Jurkat, Clone E6-1 (cell line): ENCODE measurements around the gene GIT1.
"Not testable (repeated sequence)": the region's sequence is repeated elsewhere in the genome, so short reads cannot be mapped to it uniquely, and the experiment has no call there.

Source experiments
- DNase-seq: peaks from one replicate; pipeline ENCODE4 v3.0.0-alpha.2; 2011; ENCODE audit warnings: low read depth, low spot score
- H3K4me3 ChIP-seq: 2 replicates; pipeline ENCODE4 v1.5.1; 2011; ENCODE audit warnings: mild to moderate bottlenecking, low read length, control low read depth, moderate library complexity

GIT1 gene

GRCh38 chr17:29571883-29572681 is 17.4 kb downstream of the GIT1 start:
- DNase-seq: no peak
- no peak overlapping the region for H3K4me3 ChIP-seq

GRCh38 chr17:29571486-29571882 is 18.0 kb downstream of the GIT1 start:
- no peak overlapping the region for H3K4me3 ChIP-seq
- no peak for DNase-seq

GRCh38 chr17:29570521-29570920 is 18.9 kb downstream of the GIT1 start:
- no peak overlapping the region for H3K4me3 ChIP-seq
- DNase-seq: no peak

- no peak for DNase-seq
- H3K4me3 ChIP-seq: peak overlapping the region; percentile 79
These were observed 20.1 kb downstream of the GIT1 start for GRCh38 chr17:29569245-29569950.

GRCh38 chr17:29568331-29569244 is 20.9 kb downstream of the GIT1 start, which contains the start of gene TP53I13:
TP53I13 (plus strand) TSS chr17:29568701; CDS start chr17:29568759, 58 bp downstream.
- DNase-seq: peak; percentile 85
- peak within 1 kb of the TSS; percentile 83 for H3K4me3 ChIP-seq

GRCh38 chr17:29567554-29568330 is 21.7 kb downstream of the GIT1 start:
- DNase-seq: no peak
- peak overlapping the region; percentile 83 for H3K4me3 ChIP-seq

- DNase-seq: no peak
- H3K4me3 ChIP-seq: peak overlapping the region; percentile 83
These were observed 22.2 kb downstream of the GIT1 start for GRCh38 chr17:29567304-29567553.

- H3K4me3 ChIP-seq: peak within 1 kb of the TSS; percentile 83
- no peak for DNase-seq
These were observed 22.8 kb downstream of the GIT1 start, which contains the start of gene ABHD15 for GRCh38 chr17:29566473-29567303. ABHD15 (minus strand) TSS chr17:29567037; CDS start chr17:29566966, 71 bp downstream.

- no peak overlapping the region for H3K4me3 ChIP-seq
- DNase-seq: no peak
These were observed 23.6 kb downstream of the GIT1 start for GRCh38 chr17:29565643-29566472.

GRCh38 chr17:29563816-29564215 is 25.6 kb downstream of the GIT1 start:
- H3K4me3 ChIP-seq: no peak overlapping the region

GRCh38 chr17:29562615-29563014 is 26.8 kb downstream of the GIT1 start:
- H3K4me3 ChIP-seq: no peak overlapping the region
- no peak for DNase-seq

More at GRCh38 chr17:29563816-29564215, 25.6 kb downstream of the GIT1 start:
- DNase-seq: peak; percentile 66

GRCh38 chr17:29561554-29562517 is 27.6 kb downstream of the GIT1 start:
- no peak overlapping the region for H3K4me3 ChIP-seq
- DNase-seq: no peak

- H3K4me3 ChIP-seq: no peak overlapping the region
- DNase-seq: no peak
These were observed 29.1 kb downstream of the GIT1 start for GRCh38 chr17:29560316-29560715.

GRCh38 chr17:29559640-29560039 is 29.8 kb downstream of the GIT1 start:
- DNase-seq: no peak
- H3K4me3 ChIP-seq: no peak overlapping the region

GRCh38 chr17:29558139-29558538 is 31.3 kb downstream of the GIT1 start:
- not testable (repeated sequence) for DNase-seq, H3K4me3 ChIP-seq

- no peak overlapping the region for H3K4me3 ChIP-seq
- DNase-seq: no peak
These were observed 31.7 kb downstream of the GIT1 start for GRCh38 chr17:29557739-29558116.
